HEK293T (cell line): ENCODE measurements around the gene CAMP.

Experiments
- CTCF ChIA-PET: fragments of 350-600 bp; formaldehyde crosslinking; extraction: SDS; loops from one replicate; lab custom pipeline; 2021; ENCODE audit warnings: antibody characterized with exemption, inconsistent platforms; lab: Yijun Ruan, JAX
- POLR2A ChIA-PET: fragments of 350-600 bp; formaldehyde crosslinking; extraction: SDS; loops from one replicate; lab custom pipeline; 2020; ENCODE audit warnings: antibody characterized with exemption, inconsistent platforms; lab: Yijun Ruan, JAX
- DNase-seq: peaks from one replicate; pipeline ENCODE4 v3.0.0; 2012; ENCODE audit warnings: mixed read lengths; ENCODE audit errors: extremely low spot score
- ARNT ChIP-seq: fragments of 450-650 bp; IDR thresholded peaks from 2 replicates; pipeline ENCODE4 v1.6.1; 2017; ENCODE audit warnings: mild to moderate bottlenecking
- BHLHE40 ChIP-seq: fragments of 450-650 bp; IDR thresholded peaks from 2 replicates; pipeline ENCODE4 v1.6.1; 2016; ENCODE audit warnings: mild to moderate bottlenecking, moderate library complexity, borderline replicate concordance
- CTBP1 ChIP-seq: fragments of 450-650 bp; IDR thresholded peaks from 2 replicates; pipeline ENCODE4 v1.6.1; 2016; ENCODE audit warnings: borderline replicate concordance
- ELF4 ChIP-seq: fragments of 450-650 bp; IDR thresholded peaks from 2 replicates; pipeline ENCODE4 v1.6.1; 2017; ENCODE audit warnings: antibody characterized with exemption
- FOXA1 ChIP-seq: fragments of 450-650 bp; IDR thresholded peaks from 2 replicates; pipeline ENCODE4 v1.6.1; 2016; ENCODE audit warnings: mild to moderate bottlenecking
- FOXK2 ChIP-seq: fragments of 450-650 bp; IDR thresholded peaks from 2 replicates; pipeline ENCODE4 v1.6.1; 2016; ENCODE audit warnings: mild to moderate bottlenecking
- FOXM1 ChIP-seq: fragments of 450-650 bp; IDR thresholded peaks from 2 replicates; pipeline ENCODE4 v1.6.1; 2017; ENCODE audit warnings: mild to moderate bottlenecking, borderline replicate concordance
- HDGF ChIP-seq: fragments of 450-650 bp; IDR thresholded peaks from 2 replicates; pipeline ENCODE4 v1.6.1; 2017; ENCODE audit warnings: antibody characterized with exemption, borderline replicate concordance
- L3MBTL2 ChIP-seq: fragments of 450-650 bp; conservative IDR thresholded peaks from 2 replicates; pipeline ENCODE4 v1.6.1; 2016; ENCODE audit warnings: mild to moderate bottlenecking
- LEF1 ChIP-seq: fragments of 450-650 bp; IDR thresholded peaks from 2 replicates; pipeline ENCODE4 v1.6.1; 2017; ENCODE audit warnings: mild to moderate bottlenecking, borderline replicate concordance
- NFRKB ChIP-seq: fragments of 450-650 bp; IDR thresholded peaks from 2 replicates; pipeline ENCODE4 v1.6.1; 2016; ENCODE audit warnings: mild to moderate bottlenecking, moderate library complexity
- SP1 ChIP-seq: fragments of 450-650 bp; IDR thresholded peaks from 2 replicates; pipeline ENCODE4 v1.6.1; 2017
- SUZ12 ChIP-seq: fragments of 450-650 bp; IDR thresholded peaks from 2 replicates; pipeline ENCODE4 v1.6.1; 2016; ENCODE audit warnings: mild to moderate bottlenecking
- TARDBP ChIP-seq: fragments of 450-650 bp; IDR thresholded peaks from 2 replicates; pipeline ENCODE4 v1.6.1; 2016
- ZNF384 ChIP-seq: fragments of 450-650 bp; IDR thresholded peaks from 2 replicates; pipeline ENCODE4 v1.6.1; 2016
- TF ChIP-seq, protein P1 (sequence below): fragments of 450-650 bp; IDR thresholded peaks from 2 replicates; pipeline ENCODE4 v1.6.1; 2016

Gene CAMP

GRCh38 chr3:48215019-48215418 lies 8.3 kb upstream of the CAMP start:
- DNase-seq: no peak
- ChIA-PET POLR2A (no interaction called here), CTCF (no interaction called here)
- TF ChIP-seq, protein P1, sequence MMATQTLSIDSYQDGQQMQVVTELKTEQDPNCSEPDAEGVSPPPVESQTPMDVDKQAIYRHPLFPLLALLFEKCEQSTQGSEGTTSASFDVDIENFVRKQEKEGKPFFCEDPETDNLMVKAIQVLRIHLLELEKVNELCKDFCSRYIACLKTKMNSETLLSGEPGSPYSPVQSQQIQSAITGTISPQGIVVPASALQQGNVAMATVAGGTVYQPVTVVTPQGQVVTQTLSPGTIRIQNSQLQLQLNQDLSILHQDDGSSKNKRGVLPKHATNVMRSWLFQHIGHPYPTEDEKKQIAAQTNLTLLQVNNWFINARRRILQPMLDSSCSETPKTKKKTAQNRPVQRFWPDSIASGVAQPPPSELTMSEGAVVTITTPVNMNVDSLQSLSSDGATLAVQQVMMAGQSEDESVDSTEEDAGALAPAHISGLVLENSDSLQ: no peak
- no peak for TF ChIP-seq ARNT
- no peak for TF ChIP-seq BHLHE40
- no peak for TF ChIP-seq FOXA1
- TF ChIP-seq ELF4: no peak
- TF ChIP-seq NFRKB: no peak
- no peak for TF ChIP-seq LEF1
- TF ChIP-seq FOXK2: no peak
- TF ChIP-seq TARDBP: no peak
- TF ChIP-seq HDGF: no peak
- no peak for TF ChIP-seq SUZ12
- no peak for TF ChIP-seq CTBP1
- no peak for TF ChIP-seq SP1

DNA sequence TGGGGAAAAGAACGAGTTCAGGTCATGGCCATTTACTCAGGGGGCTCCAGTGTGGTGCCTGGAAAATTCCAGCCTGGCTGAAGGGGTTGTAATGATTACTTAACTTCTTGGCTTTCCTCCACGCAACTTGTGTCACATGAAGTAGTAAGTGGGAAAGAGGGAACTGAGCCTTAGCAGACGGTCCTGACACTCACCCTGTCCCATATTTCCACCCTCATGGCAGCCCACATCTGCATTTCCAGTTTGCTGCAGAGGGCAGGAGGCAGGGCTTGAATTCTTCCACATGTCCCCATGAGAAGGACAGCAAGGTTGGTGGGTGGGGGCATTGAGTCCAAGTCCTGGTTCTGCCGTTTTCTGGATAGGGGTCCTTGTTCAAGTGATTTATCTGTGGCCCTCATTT lies 7.8 kb upstream of the CAMP start:
- no peak for TF ChIP-seq SP1
- no peak for TF ChIP-seq ZNF384
- no peak for TF ChIP-seq SUZ12
- no peak for TF ChIP-seq ARNT
- no peak for TF ChIP-seq HDGF
- no peak for TF ChIP-seq L3MBTL2
- no peak for TF ChIP-seq FOXM1
- no peak for TF ChIP-seq TARDBP
- TF ChIP-seq LEF1: no peak
- TF ChIP-seq ELF4: no peak
- no peak for TF ChIP-seq FOXK2
- TF ChIP-seq FOXA1: no peak
- no peak for TF ChIP-seq NFRKB
- TF ChIP-seq, protein P1: no peak
- no peak for TF ChIP-seq BHLHE40
- no peak for TF ChIP-seq CTBP1
- ChIA-PET CTCF (no interaction called here), POLR2A (no interaction called here)
- no peak for DNase-seq

- DNase-seq: no peak
- TF ChIP-seq LEF1 (no peak), HDGF (no peak), SUZ12 (no peak), FOXA1 (no peak), SP1 (no peak), FOXM1 (no peak), ARNT (no peak), NFRKB (no peak), ZNF384 (no peak), CTBP1 (no peak), BHLHE40 (no peak)
- TF ChIP-seq, protein P1: no peak
- ChIA-PET POLR2A (no interaction called here), CTCF (no interaction called here)
Measured at GRCh38 chr3:48215876-48216275, 7.4 kb upstream of the CAMP start.

- no peak for DNase-seq
- CTCF ChIA-PET: no interaction called here
- TF ChIP-seq FOXK2: no peak
- no peak for TF ChIP-seq HDGF
- TF ChIP-seq L3MBTL2: no peak
- no peak for TF ChIP-seq ZNF384
- no peak for TF ChIP-seq NFRKB
- TF ChIP-seq ARNT: no peak
- TF ChIP-seq BHLHE40: no peak
- TF ChIP-seq TARDBP: no peak
- TF ChIP-seq CTBP1: no peak
- POLR2A ChIA-PET: no interaction called here
Measured at GRCh38 chr3:48217449-48217848, 5.8 kb upstream of the CAMP start.

DNA sequence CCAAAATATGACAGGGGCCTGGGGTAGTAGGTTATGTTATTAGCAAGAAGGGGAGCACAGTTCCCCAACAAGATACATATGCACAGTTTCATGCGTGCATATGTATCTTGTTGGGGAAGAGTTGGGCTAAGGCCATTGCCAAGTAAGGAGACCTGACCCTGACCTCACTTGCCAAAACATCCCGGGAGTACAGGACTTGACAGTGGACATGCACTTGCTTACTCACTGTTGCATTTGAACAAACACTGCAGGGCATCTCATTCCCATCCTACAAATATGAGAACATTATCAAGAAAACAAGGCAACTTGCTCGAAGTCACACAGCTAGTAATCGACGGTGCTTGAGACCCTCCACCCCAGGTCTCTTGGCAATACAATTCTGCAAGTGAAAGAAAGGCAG lies 4.8 kb upstream of the CAMP start:
- TF ChIP-seq TARDBP (no peak), HDGF (no peak), FOXK2 (no peak), BHLHE40 (no peak), L3MBTL2 (no peak), CTBP1 (no peak), LEF1 (no peak), ZNF384 (no peak), ELF4 (no peak), SP1 (no peak), FOXA1 (no peak), ARNT (no peak), FOXM1 (no peak)
- POLR2A ChIA-PET: no interaction called here
- CTCF ChIA-PET: no interaction called here
- no peak for DNase-seq

- POLR2A ChIA-PET: no interaction called here
- CTCF ChIA-PET: interaction anchor here (1.0 kb wide), 1 partner anchor 217 kb away, joined by 3 read pairs; no protein-coding TSS in a partner anchor
- TF ChIP-seq TARDBP (no peak), ELF4 (no peak), ARNT (no peak), FOXA1 (no peak), HDGF (no peak), FOXK2 (no peak), L3MBTL2 (no peak), SP1 (no peak), BHLHE40 (no peak), CTBP1 (no peak), FOXM1 (no peak), LEF1 (no peak), NFRKB (no peak), ZNF384 (no peak), SUZ12 (no peak)
- TF ChIP-seq, protein P1: no peak
- no peak for DNase-seq
Measured at GRCh38 chr3:48219543-48219942, 3.8 kb upstream of the CAMP start.
